ENCODE data around the gene GATA1.

The GATA1 gene

GRCh38 chrX:48747415-48748016 is 38.9 kb upstream of the GATA1 start:
- no peak for TF ChIP-seq CTCF (conservative IDR thresholded peaks at IDR 0.05; ENCODE audit: low read depth)
- POLR2A ChIA-PET (ENCODE audit: low non-redundant PET): no interaction called here
- CTCF ChIA-PET: no interaction called here
- no peak overlapping the region for H3K27ac ChIP-seq
- DNase-seq (ENCODE audit: low spot score): no peak

GRCh38 chrX:48749182-48749581 is 37.2 kb upstream of the GATA1 start:
- TF ChIP-seq CTCF (conservative IDR thresholded peaks at IDR 0.05; ENCODE audit: low read depth): no peak
- no peak overlapping the region for H3K27ac ChIP-seq
- POLR2A ChIA-PET (ENCODE audit: low non-redundant PET): no interaction called here
- CTCF ChIA-PET: no interaction called here
- no peak for DNase-seq (ENCODE audit: low spot score)

GRCh38 chrX:48751343-48751742 is 35.0 kb upstream of the GATA1 start:
- POLR2A ChIA-PET (ENCODE audit: low non-redundant PET): no interaction called here
- CTCF ChIA-PET: no interaction called here
- no peak overlapping the region for H3K27ac ChIP-seq
- DNase-seq (ENCODE audit: low spot score): no peak
- TF ChIP-seq CTCF (conservative IDR thresholded peaks at IDR 0.05; ENCODE audit: low read depth): no peak

- TF ChIP-seq CTCF (conservative IDR thresholded peaks at IDR 0.05; ENCODE audit: low read depth): no peak
- ChIA-PET CTCF (no interaction called here), POLR2A (ENCODE audit: low non-redundant PET) (no interaction called here)
- DNase-seq (ENCODE audit: low spot score): no peak
- H3K27ac ChIP-seq: no peak overlapping the region
Observed at GRCh38 chrX:48752498-48752897, 33.9 kb upstream of the GATA1 start.

GRCh38 chrX:48753708-48754228 is 32.6 kb upstream of the GATA1 start:
- CTCF ChIA-PET: no interaction called here
- POLR2A ChIA-PET (ENCODE audit: low non-redundant PET): no interaction called here
- no peak for DNase-seq (ENCODE audit: low spot score)
- no peak for TF ChIP-seq CTCF (conservative IDR thresholded peaks at IDR 0.05; ENCODE audit: low read depth)
- H3K27ac ChIP-seq: no peak overlapping the region

GRCh38 chrX:48754238-48754637 is 32.2 kb upstream of the GATA1 start:
- no peak overlapping the region for H3K27ac ChIP-seq

More at GRCh38 chrX:48754238-48754637, 32.2 kb upstream of the GATA1 start:
- POLR2A ChIA-PET (ENCODE audit: low non-redundant PET): no interaction called here
- no peak for TF ChIP-seq CTCF (conservative IDR thresholded peaks at IDR 0.05; ENCODE audit: low read depth)
- no peak for DNase-seq (ENCODE audit: low spot score)
- CTCF ChIA-PET: no interaction called here
